GM19395 (cell line): ENCODE results near the gene NUDT15.

Experiments
- ATAC-seq: cut with Tn5 transposase; IDR thresholded peaks from one replicate; pipeline ENCODE4 v1.9.1; 2021; ENCODE audit warnings: mild to moderate bottlenecking, moderate library complexity; ENCODE audit not compliant: unreplicated experiment

Gene NUDT15

GRCh38 chr13:48096670-48097069 is 59.1 kb downstream of the NUDT15 start:
- ATAC-seq = no peak
